GM19025 (cell line): ENCODE data around the gene CDA.

ENCODE experiments used
- ATAC-seq: cut with Tn5 transposase; IDR thresholded peaks from one replicate; pipeline ENCODE4 v1.9.1; 2021; ENCODE audit warnings: mild to moderate bottlenecking, low read depth, moderate library complexity; ENCODE audit not compliant: unreplicated experiment

CDA gene

GRCh38 chr1:20644416-20644815 lies 55.5 kb downstream of the CDA start:
- ATAC-seq = no peak

GRCh38 chr1:20645414-20645813 lies 56.5 kb downstream of the CDA start:
- ATAC-seq = no peak

DNA sequence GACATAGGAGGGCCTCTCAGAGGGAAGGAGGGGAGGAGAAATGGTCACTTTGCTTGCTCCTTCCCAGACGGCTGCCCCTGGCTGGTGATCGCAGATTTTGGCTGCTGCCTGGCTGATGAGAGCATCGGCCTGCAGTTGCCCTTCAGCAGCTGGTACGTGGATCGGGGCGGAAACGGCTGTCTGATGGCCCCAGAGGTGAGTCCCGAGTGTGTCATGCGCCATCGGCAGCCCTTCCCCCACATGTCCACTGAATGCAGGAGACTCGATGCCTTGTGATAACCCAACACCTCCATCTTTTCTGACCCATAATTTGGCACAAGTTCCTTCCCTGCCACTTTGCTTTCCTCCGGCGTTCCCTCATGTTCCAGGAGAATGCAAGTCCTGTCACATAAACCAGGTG lies 59.5 kb downstream of the CDA start:
- no peak for ATAC-seq

- no peak for ATAC-seq
Measured at GRCh38 chr1:20648946-20649345, 60.0 kb downstream of the CDA start.

DNA sequence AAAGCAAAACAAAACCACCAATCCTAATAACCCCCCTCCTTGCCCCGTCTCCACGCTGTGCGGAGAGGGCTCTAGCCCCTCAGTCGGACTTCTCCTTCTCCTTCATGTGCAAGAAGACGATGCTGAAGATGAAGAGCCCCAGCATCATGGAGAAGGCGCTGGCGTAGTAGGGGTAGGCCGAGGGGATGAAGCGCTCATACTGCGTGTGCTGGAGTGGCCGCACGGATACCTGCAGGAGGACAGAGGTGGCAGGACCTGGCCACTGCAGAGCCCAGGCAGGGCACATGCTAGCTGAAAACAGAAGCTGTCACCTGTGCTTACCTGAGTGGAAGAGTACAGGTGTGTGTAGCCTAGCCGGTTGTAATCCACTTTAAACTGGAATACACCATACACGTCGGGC lies 63.4 kb downstream of the CDA start:
- ATAC-seq = no peak

DNA sequence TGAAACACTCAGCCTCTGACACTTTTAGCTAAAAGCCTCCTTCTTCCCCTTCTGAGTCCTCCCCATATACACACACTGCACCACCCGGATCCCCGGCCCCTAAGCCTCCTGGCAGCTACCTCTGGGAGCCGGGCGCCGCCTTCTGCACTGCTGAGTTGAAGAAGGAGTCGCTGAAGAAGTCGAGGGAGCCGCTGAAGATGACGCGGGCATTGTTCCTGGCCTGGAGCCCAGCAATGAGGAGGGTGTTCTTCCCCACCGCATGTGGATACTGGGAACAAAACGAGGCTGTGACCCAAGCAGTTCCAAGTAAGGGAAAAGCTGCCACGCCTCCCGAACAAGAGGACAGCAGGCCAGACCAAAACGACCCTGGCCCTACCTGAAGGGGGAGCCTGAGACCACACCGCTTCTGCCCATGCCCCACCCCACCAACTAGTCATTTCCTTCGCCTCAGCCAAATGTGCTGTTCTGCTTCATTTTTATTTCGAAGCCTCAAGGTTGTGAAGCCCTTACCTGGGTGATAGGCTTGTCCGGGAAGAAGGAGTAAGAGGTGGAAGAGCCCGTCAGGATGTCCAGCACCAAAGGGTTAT lies 65.3 kb downstream of the CDA start:
- no peak for ATAC-seq

DNA sequence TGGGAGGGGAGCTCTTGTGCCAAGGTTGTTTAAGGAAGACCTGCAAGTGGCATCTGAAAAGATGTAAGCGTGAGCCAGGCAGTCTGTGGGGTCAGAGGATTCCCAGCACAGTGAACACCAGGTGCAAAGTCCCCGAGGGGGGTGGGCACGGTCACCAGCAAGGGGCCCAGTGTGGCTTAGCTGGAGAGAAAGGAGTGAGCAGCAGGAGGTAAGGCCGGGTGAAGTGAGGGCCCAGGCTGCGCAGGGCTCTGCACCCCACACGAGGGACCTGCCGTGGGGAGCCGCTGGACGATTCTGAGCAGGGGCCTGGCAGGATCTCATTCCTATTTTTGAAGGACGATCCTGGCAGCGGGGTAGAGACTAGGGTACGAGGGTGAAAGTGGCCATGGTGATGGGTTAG lies 68.1 kb downstream of the CDA start:
- no peak for ATAC-seq

DNA sequence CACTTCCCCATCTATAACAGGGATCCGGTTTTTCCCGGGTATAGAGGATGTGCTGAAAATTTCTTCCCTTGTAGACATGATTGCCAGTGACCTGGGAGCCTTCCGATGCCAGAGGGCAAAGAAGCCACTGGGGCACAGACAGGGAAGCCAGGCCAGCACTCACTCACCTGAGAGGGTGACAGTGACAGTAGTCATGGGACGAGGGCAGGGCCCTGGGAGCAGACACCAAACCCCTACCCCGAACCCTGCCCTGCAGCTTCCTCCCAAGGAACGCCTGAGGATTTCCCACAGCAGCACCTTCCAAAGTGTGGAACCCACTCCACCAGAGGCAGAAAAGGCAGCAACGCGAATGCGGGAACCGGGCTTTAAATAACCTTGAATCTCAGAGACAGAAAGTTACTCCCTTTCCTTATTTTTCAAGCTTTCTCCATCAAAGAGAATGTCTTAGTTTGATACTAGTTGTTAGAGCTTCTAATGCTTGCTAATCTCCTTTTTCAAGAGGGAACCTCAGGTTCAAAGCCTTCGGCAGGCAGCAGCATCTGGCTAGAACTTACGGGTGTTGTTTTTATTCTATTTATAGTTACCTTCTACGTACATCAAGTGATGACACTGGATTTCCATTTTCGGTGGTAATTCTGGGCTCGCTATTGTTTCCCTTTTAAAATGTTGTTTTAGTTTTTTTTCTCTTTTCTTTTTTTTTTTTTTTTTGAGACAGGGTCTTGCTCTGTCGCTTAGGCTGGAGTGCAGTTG lies 69.4 kb downstream of the CDA start:
- no peak for ATAC-seq

- no peak for ATAC-seq
Measured at GRCh38 chr1:20660363-20660762, 71.5 kb downstream of the CDA start.

- no peak for ATAC-seq
Measured at GRCh38 chr1:20660847-20661206, 71.9 kb downstream of the CDA start.

GRCh38 chr1:20661207-20662109 lies 72.6 kb downstream of the CDA start, which contains the start of gene DDOST:
Gene DDOST (minus strand): TSS chr1:20661369. CDS start chr1:20661350, 19 bp downstream.
- peak; percentile 95 for ATAC-seq

DNA sequence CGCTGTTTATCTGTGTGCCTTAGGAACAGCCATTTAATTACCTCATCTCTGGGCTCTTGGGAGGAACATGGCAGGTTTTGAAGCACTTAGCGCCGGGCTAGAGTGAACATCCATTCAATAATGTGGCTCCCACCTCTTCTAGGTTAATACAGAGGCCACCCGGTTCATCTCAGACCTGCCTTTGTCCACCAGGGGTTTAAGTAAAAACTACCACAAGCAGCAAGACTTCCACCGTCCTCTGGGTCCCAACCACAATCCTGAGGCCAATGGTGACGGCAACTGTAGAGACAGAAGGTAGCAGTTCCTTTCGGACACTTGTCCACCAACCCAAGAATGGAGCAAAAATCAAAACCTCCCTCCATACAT lies 73.2 kb downstream of the CDA start:
- ATAC-seq = no peak

DNA sequence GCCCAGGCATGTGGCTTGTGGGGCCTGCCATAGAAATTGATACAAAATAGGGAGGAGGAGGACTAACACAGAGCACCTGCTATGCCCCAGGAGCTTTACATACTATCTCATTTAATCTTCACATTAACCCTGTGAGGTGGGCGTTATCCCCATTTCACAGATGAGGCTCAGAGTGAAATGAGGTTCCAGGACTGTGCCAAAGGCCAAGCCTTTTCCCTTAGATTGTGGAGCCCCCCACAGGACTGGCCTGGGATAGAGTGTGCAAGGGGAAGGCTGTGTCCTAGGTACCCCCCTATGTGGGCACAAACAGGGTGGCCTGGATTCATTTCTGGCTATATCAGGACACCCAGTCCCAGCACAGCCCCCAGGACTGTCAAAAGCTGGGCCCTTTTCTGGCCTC lies 74.5 kb downstream of the CDA start:
- no peak for ATAC-seq

DNA sequence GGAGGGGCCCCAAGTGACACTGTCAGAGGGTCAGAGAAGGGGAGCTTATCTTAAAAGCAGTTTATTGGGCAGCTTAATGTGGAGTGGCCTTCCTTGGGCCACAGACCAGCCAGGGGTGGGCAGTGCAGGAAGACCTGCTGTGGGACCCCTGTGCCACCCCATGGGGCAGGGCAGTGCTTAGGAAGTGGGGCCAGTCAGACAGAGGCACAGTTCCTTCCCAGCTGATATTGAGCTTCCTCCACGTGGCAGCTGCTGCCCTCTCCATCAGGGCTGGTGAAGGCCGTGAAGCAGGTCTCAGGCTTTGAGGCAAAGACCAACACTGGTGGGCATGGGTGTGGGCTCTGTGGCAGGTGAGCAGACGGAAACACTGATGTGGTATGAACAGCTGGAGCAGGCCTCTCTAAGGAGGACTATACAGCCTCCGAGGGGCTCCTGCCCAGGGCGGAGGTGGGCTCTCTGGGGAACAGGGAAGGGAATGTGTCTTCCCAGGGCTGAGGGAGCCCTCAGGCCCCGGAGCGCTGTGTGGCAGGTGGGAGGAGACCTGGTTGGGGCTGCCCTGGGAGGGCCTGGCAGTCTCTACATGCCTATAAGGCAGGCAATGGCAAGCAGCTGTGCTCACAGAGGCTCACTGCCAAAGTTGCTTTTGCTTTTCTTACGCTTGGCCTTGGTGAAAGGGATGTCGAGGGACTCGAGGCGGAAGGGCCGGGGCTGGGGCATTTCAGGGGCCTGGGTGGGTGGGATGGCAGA lies 75.2 kb downstream of the CDA start:
- ATAC-seq = no peak

DNA sequence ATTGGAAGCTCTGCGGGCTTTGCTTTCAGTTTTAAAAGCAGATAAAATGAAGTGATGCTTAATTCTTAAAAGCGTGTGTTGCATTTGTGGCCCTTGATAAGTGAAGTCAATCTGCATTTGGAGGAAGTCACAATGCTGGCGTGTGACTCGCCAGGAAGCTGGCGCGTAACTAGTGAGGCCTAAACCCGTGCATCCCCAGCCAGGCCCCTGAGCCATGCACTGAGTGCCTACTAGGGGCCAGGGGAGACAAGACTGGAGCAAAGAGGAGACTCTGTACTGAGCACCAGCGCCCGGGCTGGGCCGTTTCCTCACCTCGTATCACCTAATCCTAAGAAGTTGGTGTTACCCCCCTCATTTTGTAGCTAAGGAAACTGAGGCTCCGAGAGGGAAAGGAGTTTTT lies 76.8 kb downstream of the CDA start:
- ATAC-seq = no peak

DNA sequence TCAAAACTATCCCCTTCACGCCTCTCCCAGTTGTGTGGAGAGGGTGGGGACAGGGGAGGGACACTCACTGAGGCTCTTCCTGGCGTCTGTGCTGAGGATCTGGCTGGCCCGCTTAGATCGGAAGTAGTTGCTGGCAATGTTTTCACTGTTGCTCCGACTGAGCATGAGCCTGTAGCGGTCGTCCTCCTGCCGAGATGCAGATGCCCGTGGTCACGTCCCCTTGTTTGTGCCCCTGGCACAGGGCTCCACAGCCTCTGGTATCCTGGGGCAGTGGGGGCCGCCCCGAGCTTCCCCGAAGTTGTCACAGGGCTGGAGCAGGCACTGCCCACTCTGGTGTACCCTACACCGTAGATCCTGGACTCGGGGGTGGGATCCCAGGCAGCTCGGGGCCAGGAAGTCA lies 77.2 kb downstream of the CDA start:
- ATAC-seq = no peak

DNA sequence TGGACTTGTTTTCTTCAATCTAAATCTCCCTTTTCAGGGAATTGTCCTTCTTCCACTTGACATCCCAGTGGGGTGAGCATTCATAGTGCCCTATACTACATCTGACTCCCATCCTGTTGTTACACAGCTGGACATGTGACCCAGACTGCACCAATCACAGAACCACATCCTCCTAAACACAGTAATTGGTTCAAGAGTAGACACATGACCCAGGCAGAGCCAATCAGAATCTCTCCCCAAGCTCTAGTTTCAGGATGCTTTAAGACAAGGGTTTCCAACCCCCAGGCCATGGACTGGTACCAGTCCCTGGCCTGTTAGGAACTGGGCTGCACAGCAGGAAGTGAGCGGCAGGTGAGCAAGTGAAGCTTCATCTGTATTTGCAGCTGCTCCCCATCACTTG lies 77.9 kb downstream of the CDA start:
- ATAC-seq = no peak
